ENCODE measurements around the gene CCDC112.
"Not testable (repeated sequence)": the region's sequence is repeated elsewhere in the genome, so short reads cannot be mapped to it uniquely, and the experiment has no call there.

Gene CCDC112, protein sequence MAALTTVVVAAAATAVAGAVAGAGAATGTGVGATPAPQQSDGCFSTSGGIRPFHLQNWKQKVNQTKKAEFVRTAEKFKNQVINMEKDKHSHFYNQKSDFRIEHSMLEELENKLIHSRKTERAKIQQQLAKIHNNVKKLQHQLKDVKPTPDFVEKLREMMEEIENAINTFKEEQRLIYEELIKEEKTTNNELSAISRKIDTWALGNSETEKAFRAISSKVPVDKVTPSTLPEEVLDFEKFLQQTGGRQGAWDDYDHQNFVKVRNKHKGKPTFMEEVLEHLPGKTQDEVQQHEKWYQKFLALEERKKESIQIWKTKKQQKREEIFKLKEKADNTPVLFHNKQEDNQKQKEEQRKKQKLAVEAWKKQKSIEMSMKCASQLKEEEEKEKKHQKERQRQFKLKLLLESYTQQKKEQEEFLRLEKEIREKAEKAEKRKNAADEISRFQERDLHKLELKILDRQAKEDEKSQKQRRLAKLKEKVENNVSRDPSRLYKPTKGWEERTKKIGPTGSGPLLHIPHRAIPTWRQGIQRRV

DNA sequence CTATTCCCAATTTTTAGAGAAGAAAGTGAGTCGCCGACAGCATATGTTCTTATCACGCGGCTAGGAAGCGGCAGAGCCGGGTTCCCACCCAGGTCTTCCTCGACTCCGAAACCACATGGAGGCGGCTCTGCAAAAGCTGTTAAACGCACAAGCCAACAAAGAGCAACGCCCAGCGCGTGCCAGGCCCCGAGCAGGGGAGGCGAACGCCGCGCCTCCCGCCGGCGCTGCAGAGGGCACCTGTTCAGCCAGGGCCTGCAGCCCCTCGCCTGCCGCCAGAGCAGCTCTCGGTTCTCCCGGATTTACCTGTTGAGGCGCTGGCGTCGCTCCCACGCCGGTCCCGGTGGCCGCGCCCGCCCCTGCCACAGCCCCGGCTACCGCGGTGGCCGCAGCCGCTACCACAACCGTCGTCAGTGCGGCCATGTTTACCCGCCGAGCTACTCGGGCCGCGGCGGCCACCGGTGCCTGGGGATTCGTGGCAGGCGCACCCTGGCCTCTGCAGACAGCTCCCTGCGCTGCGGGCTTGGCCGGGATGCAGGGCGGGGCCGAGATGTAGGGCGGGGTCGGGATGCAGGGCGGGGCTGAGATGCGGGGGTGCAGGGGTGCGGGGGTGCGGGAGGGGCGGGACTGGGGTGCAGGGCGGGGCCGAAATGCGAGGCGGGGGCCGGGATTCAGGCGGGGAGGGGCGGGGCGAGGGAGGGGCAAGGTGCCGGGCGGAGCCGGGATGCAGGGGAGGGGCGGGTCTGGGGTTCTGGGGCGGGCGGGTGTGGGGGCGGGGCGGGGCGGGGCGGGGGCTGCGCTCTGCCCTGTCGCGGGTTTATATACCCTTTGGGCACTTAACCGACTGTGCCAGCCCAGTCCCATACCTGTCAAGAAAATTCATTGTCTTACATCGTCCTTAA lies at the start of gene CCDC112:
Gene CCDC112 (minus strand): TSS at position 531 of the 899 bp plus-strand sequence. CDS start 111 bp downstream, at position 420.
- no peak for DNase-seq

DNA sequence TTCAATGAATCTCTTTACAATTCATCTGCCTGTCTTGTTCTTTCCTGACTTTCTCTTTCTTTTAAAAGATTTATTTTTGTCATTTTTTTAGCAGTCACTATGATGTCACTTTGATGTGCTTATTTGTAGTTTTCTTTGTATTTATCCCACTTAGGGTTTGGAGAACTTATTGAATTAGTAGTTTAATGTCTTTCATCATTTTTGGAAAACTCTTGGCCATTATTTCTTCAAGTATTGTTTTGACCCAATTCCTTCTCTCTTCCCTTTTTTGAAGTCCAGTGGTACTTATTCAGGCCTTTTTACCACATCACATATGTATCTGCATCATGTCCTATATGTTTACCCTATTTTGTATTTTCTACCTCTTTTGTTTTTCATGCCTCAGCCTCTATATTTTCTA lies 48.9 kb upstream of the CCDC112 start:
- DNase-seq, result no peak

DNA sequence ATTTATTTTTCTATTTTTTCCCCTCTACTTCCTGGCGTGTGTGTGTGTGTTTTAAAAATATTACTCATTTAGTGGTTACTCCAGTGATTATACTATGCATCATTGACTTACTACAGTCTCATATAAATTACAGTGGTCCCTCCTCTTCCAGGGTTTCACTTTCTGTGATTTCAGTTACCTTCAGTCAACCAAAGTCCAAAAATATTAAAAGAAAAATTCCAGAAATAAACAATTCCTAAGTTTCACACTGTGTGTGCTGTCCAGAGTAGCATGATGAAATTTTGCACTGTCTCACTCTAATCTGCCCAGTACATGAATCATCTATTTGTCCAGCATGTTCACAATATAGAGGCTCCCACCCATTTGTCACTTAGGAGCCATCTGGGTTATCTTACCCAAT lies 47.4 kb upstream of the CCDC112 start:
- DNase-seq, result no peak

DNA sequence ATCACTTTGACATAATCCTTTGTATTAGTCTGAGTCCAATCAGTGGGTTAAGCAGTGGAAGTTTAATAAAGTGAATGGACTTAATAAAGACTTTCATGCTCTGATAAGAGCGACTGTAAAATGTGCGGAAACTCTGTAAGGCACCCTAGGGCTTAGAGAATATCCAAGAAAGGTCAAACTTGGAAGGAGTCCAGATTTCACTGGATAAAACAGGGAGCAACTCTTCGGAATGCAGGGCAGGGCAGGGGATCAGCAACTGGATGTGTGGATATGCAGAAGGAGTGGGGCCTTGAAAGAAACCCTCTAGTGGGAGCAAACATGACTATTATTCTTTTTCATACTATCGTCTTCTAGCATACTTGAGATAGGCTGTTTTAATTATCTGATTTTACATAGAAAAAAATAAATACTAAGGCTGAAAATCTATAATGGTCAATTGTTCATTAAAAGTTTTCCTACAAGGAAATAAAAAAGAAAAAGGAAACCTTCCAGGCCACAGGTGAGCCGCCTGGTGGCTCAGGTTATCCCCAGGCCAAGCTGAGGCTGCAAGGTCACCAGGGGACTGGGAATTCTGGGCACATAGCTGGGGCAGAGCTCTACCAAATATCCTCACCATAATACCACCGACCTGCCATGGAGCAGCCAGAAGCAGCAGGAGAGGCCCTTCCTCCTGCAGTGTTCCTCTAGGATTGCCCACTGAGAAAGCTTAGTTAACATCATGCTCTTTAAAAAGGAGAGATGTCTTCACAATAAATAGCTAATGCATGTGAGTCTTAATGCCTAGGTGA lies 46.3 kb upstream of the CCDC112 start:
- DNase-seq, result no peak

DNA sequence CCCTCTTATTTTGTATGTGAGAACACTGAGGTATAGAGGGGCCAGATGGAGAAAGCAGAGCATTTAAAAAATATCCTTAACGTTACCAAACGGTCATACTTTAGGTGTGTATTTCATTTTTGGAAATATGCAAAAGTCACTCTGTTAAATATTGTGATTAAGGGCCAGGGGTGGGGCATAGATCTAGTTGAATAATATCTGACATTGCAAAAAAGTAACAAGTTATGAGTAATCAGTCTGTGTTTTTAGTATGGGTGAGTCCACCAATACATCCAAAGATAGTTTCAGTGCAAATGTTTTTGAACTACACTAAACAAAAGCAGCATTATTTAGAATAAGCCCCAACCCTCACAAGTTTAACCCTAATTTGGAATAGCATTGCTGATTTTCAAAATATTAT lies 45.3 kb upstream of the CCDC112 start:
- DNase-seq, result no peak

DNA sequence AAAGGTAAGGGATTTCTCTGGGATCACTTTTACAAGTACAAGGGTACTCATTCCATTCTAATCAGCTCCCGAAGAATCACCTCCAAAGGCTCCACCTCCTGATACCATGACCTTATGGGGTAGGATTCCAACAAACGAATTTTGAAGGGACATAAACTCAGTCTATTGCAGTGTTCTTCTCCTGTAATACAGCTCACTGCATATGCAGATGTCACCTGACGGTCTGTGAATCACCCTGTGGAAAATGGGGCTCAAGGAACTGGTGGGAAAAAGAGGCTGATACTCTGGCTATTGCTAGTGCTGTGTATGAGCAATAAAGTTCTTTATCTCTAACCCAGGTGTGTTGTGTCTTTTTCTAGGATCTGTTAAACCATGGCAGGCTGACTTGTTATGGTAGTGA lies 42.4 kb upstream of the CCDC112 start:
- no peak for DNase-seq

DNA sequence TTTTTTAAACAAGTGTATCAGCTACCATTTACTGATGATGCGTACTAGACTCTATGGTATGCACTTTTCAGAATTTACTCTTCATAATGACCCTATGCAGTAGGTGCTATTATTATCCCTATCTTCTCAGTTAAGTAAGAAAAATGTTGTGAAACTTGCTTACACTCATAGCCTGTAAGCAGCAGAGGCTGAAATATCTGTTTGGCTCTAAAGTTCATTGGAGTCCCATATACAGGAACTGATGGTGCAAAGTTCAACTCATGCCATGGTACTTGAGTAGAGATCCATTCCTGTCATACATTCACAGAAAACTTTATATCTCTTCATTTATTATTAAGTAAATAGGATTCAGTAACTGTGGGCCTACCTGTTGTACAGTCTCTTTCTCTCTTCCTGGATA lies 41.4 kb upstream of the CCDC112 start:
- DNase-seq, result no peak

DNA sequence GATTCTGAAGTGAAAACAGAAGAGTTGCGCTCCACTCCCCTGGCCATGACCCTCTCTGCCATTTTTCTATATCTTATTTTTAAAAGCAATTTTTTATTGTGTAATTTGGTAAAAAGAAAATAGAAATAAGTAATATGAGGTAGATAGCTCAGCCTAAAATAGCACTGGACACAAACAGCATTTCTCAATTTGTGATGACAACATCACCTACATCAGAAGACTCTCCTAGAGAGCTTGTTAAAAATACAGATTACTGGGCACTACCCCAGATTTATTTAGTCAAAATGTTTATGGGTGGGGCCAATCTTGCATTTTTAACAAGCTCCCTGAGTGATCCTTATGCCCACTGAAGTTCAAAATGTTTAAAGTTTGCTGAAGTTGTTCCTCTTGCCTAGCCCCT lies 40.5 kb upstream of the CCDC112 start:
- DNase-seq, result no peak

DNA sequence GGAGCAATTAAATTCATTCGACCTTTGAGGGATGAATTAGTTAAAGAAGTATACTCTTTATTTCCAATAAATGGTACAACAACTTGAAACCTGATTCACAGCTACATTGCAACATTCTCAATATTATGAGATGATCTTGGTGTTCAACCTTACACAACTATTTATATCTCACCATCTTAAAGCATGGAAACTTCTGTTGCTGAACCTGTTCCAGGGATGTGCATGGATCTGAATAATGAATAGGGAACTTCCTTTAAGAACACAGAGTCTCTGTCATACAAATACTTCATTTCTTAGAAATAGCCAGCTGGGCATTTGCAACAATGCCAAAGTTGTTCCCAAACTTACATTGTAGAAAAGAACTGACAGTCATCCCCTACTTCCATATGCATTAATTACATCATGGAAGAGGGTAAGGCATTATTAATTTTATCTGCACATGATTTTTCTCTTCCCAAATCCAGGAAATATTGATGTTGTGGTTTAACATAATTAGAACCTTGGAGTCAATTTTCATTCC lies 39.8 kb upstream of the CCDC112 start:
- no peak for DNase-seq

DNA sequence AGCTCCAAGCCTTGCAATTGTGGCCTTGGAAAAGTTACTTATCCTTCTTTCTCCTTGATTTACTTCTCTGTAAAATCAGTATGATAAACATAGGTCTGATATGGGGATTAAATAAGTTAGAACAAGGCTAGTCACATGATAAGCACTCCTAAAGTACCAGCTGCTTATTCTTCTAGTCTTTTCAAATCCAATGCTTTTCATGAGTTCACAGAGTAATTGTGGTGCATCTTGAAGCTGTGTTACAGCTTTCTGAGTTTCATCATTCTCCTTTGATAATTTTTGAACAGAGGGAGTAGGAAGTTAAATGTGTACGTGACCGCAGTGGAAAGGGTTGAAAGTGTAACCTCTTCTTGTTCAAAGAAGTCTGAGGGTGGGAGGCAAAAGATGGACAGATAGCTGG lies 38.8 kb upstream of the CCDC112 start:
- DNase-seq, result no peak

DNA sequence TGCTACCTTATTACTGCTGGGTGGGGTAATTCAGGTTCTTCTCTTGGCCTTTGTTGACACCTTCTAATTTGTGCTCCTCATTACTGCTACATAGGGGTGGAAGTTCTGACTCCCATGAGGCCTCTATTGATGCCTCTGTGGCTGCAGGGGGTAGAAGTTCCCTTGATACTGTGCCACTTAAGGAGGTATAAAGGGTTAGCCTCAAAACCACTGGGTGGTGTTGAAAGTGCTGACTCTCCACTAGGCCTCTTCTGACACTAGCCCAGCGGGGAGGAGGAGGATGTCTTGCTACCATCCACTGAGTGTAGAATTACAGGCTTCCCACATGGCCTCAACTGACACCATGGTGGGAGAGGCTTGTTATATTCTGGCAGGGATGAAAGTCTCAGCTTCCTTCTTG lies 36.7 kb upstream of the CCDC112 start:
- no peak for DNase-seq

DNA sequence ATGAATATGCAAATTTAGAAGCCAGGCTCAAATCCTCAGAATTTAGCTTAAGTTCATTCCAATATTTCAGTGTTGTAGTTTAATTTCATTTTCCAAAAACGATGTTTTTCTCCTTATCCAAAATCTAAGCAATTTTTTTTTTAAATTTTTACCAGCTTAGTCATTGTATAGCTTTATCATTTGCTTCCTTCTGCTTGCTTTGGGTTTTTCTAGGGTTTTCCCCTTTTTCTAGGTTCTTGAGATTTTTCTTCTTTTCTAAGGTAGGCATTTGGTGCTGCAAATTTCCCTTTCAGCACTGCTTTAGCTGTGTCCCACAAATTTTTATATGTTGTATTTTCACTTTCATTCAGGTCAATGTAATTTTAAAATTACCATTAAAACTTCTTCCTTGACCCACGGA lies 34.4 kb upstream of the CCDC112 start:
- no peak for DNase-seq

DNA sequence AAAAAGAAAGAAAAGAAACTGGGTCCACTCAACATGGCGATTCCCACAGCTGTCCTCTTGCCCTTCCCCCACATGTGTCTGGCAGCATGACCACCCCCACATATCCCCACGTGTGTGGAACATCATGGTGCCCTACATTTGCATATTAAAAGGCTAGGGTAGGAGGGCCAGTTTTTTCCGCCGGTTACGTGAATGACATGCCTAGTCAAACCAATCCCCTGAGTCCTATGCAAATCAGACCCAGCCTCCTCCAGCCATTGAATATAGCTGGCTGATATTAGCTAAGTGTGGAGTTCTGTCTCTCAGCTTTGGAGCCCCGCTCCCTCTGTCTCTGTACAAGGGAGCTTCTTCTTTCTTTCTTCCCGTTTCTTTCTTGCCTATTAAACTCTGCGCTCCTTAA lies 33.0 kb upstream of the CCDC112 start:
- DNase-seq, result no peak

DNA sequence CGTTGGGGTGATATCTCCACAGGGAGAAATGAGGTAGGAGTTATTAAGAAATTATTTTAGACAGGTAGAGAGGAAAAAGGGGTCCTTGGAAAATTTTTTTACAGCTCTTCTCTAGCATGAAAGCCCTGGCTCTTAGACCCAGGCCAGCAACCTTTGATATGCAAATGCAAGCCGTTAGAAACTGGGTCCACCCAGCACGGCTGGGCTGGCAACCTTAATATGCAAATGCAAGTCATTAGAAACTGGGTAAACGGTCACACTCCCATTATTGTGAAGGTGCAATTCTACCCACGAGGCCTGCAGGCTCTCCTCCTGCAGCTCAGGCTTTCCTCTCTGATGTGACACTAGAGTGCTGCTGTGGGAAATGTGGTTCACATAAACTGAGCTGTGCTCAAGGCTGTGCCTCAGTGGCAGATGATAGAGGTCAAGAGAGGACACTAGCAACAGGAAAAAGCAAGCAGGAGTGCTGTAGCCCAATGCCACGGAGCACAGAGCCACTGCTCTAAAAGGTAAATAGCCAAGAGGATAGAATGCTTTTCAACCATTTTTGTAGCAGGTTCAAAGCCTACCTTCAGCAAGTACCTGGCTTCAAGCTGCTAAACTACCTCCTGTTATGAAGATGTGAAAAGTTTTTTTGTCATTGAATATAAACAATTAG lies 32.3 kb upstream of the CCDC112 start:
- not testable (repeated sequence) for DNase-seq

DNA sequence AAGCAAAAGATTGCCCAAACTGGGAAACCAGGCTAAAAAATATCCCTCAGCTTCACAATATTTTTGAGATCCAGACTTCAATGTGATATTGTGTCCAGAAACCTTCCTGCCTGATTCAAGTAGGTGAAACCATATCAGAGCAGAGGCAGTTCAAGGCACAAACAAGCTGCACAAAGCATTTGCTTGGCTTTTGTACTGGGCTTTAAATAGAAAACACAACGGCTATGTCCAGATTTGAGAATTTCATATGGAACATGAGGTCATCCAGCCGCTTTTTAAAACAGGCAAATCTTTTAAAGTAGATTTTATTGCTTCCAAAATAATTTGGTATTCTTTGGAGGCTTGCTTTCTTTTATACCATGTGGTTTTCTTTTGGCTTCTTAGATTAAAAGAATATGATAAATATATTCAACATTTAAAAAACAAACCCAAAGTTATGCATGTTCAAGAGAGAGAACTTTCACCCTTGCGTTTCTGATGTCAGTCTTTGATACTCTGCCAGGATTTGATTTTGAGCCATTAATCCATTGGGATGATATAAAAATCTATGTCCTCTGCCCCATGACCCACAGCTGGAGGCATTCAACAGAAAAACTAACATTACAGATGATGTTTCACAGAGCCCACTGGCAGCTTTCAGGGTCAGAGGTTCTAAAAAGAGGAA lies 29.0 kb upstream of the CCDC112 start:
- DNase-seq, result no peak

DNA sequence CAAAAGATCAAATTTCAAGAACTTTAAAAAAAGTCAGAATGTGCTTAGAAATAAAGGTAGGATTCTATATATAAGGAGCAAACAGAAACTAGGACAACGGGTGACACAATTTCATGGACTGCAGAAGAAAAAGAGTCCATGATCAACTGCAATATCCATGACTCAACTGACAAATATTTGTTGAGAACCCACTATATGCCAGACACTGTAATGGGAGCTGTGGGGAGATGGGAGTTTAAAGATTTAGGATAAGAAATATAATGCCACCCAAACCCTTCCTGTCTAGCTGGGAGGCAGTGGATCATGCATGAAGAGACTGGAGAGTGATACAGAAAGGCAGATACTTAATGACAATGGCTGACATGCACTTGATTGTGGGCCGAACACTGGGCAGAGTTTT lies 27.6 kb upstream of the CCDC112 start:
- no peak for DNase-seq

DNA sequence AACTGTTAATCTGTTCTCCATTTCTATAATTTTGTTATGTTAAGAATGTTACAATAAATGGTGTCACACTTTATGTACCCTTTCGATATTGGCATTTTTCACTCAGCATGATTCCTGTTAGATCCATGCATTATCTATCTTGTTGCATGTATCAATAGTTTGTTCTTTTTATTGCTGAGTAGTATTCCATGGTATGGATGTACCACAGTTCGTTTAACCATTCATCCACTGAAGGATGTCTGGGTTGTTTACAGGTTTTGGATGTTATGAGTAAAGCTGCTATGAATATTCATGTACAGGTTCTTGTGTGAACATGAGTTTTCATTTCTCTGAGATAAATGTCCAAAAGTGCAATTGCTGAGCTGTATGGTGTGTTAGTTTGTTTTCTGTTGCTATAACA lies 26.3 kb upstream of the CCDC112 start:
- DNase-seq, result no peak

DNA sequence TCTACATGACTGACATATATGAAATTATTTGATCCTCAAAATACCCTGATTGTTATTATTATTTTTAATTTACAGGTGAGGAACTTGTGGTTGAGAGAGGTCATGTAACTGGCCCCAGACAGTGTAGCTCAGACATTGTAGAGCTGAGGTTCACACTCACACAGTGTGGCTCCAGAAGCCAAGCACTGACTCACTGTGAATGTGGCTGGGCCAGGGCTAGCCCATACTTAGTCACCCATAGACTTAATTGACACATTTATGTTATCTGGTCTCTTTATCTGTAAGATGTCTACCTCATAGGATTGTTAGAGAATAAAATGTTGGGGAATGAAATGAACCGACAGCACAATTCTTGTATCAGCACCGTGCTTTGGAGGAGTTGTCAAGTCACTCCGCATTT lies 24.9 kb upstream of the CCDC112 start:
- DNase-seq, result no peak

DNA sequence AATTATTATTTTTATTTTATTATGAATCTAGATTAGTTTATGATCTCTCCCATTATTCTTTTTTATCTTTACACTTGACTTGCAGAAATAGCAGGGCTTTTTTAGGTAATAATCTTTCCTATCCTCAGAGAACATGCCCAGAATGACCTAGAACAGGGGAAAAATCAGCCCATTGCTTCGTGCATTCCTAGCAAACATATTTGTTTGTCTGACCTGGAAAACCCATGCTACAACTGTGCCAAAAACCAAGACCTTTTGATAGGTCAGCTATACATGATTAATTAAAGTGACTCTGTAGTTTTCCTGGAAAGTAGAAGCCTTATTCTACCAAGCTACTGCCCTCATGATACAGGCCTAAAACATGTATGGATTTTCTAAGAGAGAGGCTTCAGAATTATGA lies 24.1 kb upstream of the CCDC112 start:
- no peak for DNase-seq

DNA sequence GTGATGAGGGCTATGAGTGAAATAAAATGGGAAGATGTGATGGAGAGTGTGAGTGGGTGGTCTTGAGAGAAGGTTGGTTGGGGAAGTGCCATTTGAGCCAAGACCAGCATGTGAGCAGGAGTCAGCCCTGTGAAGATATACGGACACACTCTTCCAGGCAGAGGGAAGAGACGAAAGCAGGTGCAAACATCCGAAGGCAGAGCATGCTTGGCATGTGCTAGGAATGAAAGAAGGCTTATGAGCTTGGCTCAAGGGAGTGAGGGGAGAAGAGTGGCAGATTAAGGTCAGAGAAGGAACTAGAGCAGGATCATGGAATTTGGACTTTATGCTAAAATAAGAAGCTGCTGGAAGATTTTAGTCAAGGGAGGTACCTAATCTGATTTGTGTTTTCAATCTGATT lies 23.6 kb upstream of the CCDC112 start:
- no peak for DNase-seq

DNA sequence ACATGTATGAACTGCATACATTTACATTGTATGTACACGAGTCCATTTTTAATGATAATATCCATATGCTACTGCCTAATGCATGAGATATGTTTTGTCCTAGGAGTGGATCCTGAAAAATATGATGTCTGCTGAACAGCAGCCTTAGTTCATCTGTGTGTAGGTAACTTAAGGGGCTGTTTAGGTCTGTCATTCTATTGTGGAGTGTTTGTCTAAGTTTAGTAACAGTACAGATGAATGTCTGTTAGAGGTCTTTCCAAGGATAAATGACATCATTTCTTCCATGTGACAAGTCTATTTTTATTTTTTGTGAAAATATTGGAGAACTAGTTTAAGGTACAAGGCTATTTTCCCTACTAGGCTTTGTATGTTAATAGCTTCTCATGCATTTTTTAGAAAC lies 22.6 kb upstream of the CCDC112 start:
- no peak for DNase-seq

DNA sequence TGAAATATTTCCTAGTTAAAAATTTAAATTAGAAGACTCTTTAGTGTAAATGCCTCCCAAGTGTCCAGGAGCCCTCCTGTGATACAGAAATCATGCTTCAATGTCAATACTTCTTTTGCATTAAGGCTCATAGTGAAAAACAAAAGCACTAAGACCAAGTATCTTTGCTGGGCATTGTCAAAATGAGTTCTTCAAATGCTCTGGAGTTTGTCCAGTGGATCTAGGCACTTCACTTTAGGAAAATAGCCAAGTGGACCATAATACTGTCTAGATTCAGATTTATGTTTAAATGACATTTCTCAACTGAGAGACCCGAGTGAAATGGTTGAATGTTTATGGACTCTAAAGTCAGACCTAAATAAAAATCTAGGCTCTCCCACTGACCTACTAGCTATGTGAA lies 21.3 kb upstream of the CCDC112 start:
- DNase-seq, result no peak
